Keratinocyte (primary cell): Measurements from ENCODE around the gene SCD5. TPM values are rescaled to one million over a fixed set of nuclear protein-coding genes. Genes with fewer than 3 reads are reported as not detected.

Experiments
- DNase-seq: peaks from one replicate; pipeline ENCODE4 v3.0.0-alpha.2; 2011; ENCODE audit warnings: low read depth, missing footprints, low spot score
- FAIRE-seq: peaks from 2 replicates; lab custom pipeline; 2011; peaks lifted over from hg19 to GRCh38; lab: Jason Lieb, UNC
- H2AFZ ChIP-seq: 2 replicates; pipeline ENCODE4 v1.6.0; 2012; ENCODE audit warnings: low read length, control low read depth, inconsistent platforms; ENCODE audit not compliant: control insufficient read depth
- H3K27ac ChIP-seq: 2 replicates; pipeline ENCODE4 v1.5.1; 2011; ENCODE audit warnings: low read length; ENCODE audit not compliant: control insufficient read depth, insufficient read depth
- H3K27me3 ChIP-seq: 3 replicates; pipeline ENCODE4 v1.6.0; 2011; ENCODE audit warnings: low read length; ENCODE audit not compliant: control insufficient read depth, insufficient read depth; ENCODE audit errors: extremely low read depth
- H3K36me3 ChIP-seq, 2 experiments: 2 replicates in 1 of 2; 3 replicates in 1 of 2; pipeline ENCODE4 v1.5.1; 2011; ENCODE audit warnings: low read length in 2 of 2, mild to moderate bottlenecking in 1 of 2; ENCODE audit not compliant: control insufficient read depth in 2 of 2, insufficient read depth in 2 of 2; ENCODE audit errors: extremely low read depth in 1 of 2
- H3K4me1 ChIP-seq: 3 replicates; pipeline ENCODE4 v1.5.1; 2011; ENCODE audit warnings: low read length; ENCODE audit not compliant: control insufficient read depth, insufficient read depth; ENCODE audit errors: extremely low read depth
- H3K4me2 ChIP-seq: 3 replicates; pipeline ENCODE4 v1.6.0; 2011; ENCODE audit warnings: low read depth, low read length; ENCODE audit not compliant: control insufficient read depth, insufficient read depth; ENCODE audit errors: extremely low read depth
- H3K4me3 ChIP-seq, 3 experiments: fragments of 200-600 bp in 1 of 3; sonication (generic) in 1 of 3; 2 replicates in 2 of 3; 3 replicates in 1 of 3; pipeline ENCODE4 v1.5.1; 2011 to 2016; ENCODE audit warnings: low read length in 3 of 3, mild to moderate bottlenecking in 3 of 3, control low read depth in 2 of 3, inconsistent platforms in 1 of 3, low read depth in 1 of 3, mixed read lengths in 1 of 3, mixed run types in 1 of 3, moderate library complexity in 1 of 3; ENCODE audit not compliant: control insufficient read depth in 2 of 3, insufficient read depth in 2 of 3; ENCODE audit errors: extremely low read depth in 1 of 3
- H3K79me2 ChIP-seq: 2 replicates; pipeline ENCODE4 v1.6.0; 2012; ENCODE audit warnings: low read length; ENCODE audit not compliant: control insufficient read depth, insufficient read depth
- H3K9ac ChIP-seq: 3 replicates; pipeline ENCODE4 v1.6.0; 2011; ENCODE audit warnings: low read length; ENCODE audit not compliant: control insufficient read depth, insufficient read depth; ENCODE audit errors: extremely low read depth
- H3K9me1 ChIP-seq: 3 replicates; pipeline ENCODE4 v1.6.0; 2011; ENCODE audit warnings: low read length; ENCODE audit not compliant: control insufficient read depth, insufficient read depth; ENCODE audit errors: extremely low read depth
- H3K9me3 ChIP-seq: 2 replicates; pipeline ENCODE4 v1.5.1; 2012; ENCODE audit warnings: low read depth, low read length; ENCODE audit not compliant: control insufficient read depth
- H4K20me1 ChIP-seq: 3 replicates; pipeline ENCODE4 v1.6.0; 2011; ENCODE audit warnings: low read length; ENCODE audit not compliant: control insufficient read depth, insufficient read depth; ENCODE audit errors: extremely low read depth
- CTCF ChIP-seq, 3 experiments: IDR thresholded peaks in 1 of 3; conservative IDR thresholded peaks in 1 of 3; optimal IDR thresholded peaks in 1 of 3; 2 replicates in 2 of 3; 3 replicates in 1 of 3; pipeline versions ENCODE3 to v1.5.1; 2011; ENCODE audit warnings: low read length in 3 of 3, mild to moderate bottlenecking in 3 of 3, moderate library complexity in 2 of 3, control low read depth in 1 of 3, inconsistent platforms in 1 of 3; ENCODE audit not compliant: insufficient read depth in 2 of 3; ENCODE audit errors: extremely low read depth in 1 of 3
- EZH2 ChIP-seq: IDR thresholded peaks from one replicate; pipeline ENCODE4 v1.6.1; 2012; ENCODE audit warnings: inconsistent platforms, mild to moderate bottlenecking, low read length, moderate library complexity
- dilution Hi-C: fragments of 300-500 bp; cut with MboI; formaldehyde crosslinking; loops from one replicate; pipeline ENCODE4 v1.7.0; 2020; ENCODE audit warnings: low sequenced_read_pairs; ENCODE audit not compliant: extremely low pct_ligation_motif_present
- polyA plus RNA-seq, 5 experiments: library from polyadenylated mRNA; depleted of rRNA in 3 of 5; stranded (reverse) in 3 of 5; stranded (forward) in 1 of 5; unstranded in 1 of 5; fragments of >200 nt; gene quantifications; 1 replicate in 1 of 5; 2 replicates in 3 of 5; 3 replicates in 1 of 5; pipeline versions ENCODE4 v1.2.1 to v1.2.3, GENCODE V29; 2011 to 2012; ENCODE audit warnings: missing spikeins in 2 of 5, low read depth in 1 of 5, low replicate concordance in 1 of 5

Gene SCD5
- polyA plus RNA-seq, 1 donor (not counting 4 experiments of a cell fraction or from before 2014, with no cell fraction given) = 39.4 TPM

GRCh38 chr4:82728301-82728700 is 70.3 kb downstream of the SCD5 start:
- no peak for FAIRE-seq
- Histone ChIP-seq H3K4me3 (no peak overlapping the region), H3K27ac (no peak overlapping the region), H3K79me2 (peaks cover 19% of the 10 kb centered on the region), H4K20me1 (no peaks in the 10 kb centered on the region), H3K27me3 (no peaks in the 10 kb centered on the region), H3K9me3 (no peaks in the 10 kb centered on the region), H3K4me2 (no peak overlapping the region), H3K9me1 (no peaks in the 10 kb centered on the region), H3K4me1 (no peaks in the 10 kb centered on the region), H3K36me3 (no peaks in the 10 kb centered on the region), H3K9ac (no peak overlapping the region), H2AFZ (no peak overlapping the region)
- dilution Hi-C loops = no loop called here
- no peak for DNase-seq
- TF ChIP-seq CTCF (optimal IDR thresholded peaks at IDR 0.05 in 1 of 3, IDR thresholded peaks at IDR 0.05 in 1 of 3, conservative IDR thresholded peaks at IDR 0.05 in 1 of 3; ENCODE audit: extremely low read depth in 1 of 3, insufficient read depth in 2 of 3, low read length in 3 of 3) (peak in 1 of 3 experiments; percentile 9), EZH2 (no peak)

- DNase-seq = no peak
- Histone ChIP-seq H3K79me2 (peaks cover 14% of the 10 kb centered on the region), H3K36me3 (no peaks in the 10 kb centered on the region), H3K4me3 (no peak overlapping the region), H3K27ac (no peak overlapping the region), H3K9ac (no peak overlapping the region), H4K20me1 (no peaks in the 10 kb centered on the region), H3K4me2 (no peak overlapping the region), H3K27me3 (no peaks in the 10 kb centered on the region), H3K9me1 (no peaks in the 10 kb centered on the region), H2AFZ (no peak overlapping the region), H3K9me3 (no peaks in the 10 kb centered on the region), H3K4me1 (no peaks in the 10 kb centered on the region)
- FAIRE-seq = no peak
- dilution Hi-C loops = no loop called here
- TF ChIP-seq CTCF (optimal IDR thresholded peaks at IDR 0.05 in 1 of 3, IDR thresholded peaks at IDR 0.05 in 1 of 3, conservative IDR thresholded peaks at IDR 0.05 in 1 of 3; ENCODE audit: extremely low read depth in 1 of 3, insufficient read depth in 2 of 3, low read length in 3 of 3) (no peak), EZH2 (no peak)
Measured at GRCh38 chr4:82726596-82726995, 72.0 kb downstream of the SCD5 start.
